K562 (cell line): ENCODE measurements around the gene PLCB3. TPM values are rescaled to one million over a fixed set of nuclear protein-coding genes. Genes with fewer than 3 reads are reported as not detected.

Experiments used
- ATAC-seq: fragments of 200-7000 bp; cut with Tn5 transposase; 3 replicates; pipeline ENCODE4 v1.9.1; 2020; ENCODE audit warnings: moderate library complexity
- BruUV-seq: library from RNA; stranded (reverse); fragments of 400-500 nt; replicated peaks from 2 replicates; lab custom pipeline; 2021; lab: Mats Ljungman, UMichigan
- CTCF ChIA-PET: fragments of 300-600 bp; formaldehyde crosslinking; extraction: SDS; loops from one replicate; lab custom pipeline; 2021; ENCODE audit warnings: low intra/inter-chr PET ratio; lab: Yijun Ruan, JAX
- POLR2A ChIA-PET: fragments of 300-600, 350-650 bp; sonication (Branson Sonifier 250); formaldehyde crosslinking; extraction: SDS; loops from one replicate; lab custom pipeline; 2021; ENCODE audit warnings: antibody characterized with exemption, inconsistent platforms; lab: Yijun Ruan, JAX
- DNase-seq, 4 experiments: peaks; one replicate each; pipeline versions ENCODE4 v3.0.0 to v3.0.0-alpha.2; 2011 to 2018; ENCODE audit warnings: low spot score in 3 of 4, mixed read lengths in 3 of 4; ENCODE audit errors: extremely low read depth in 1 of 4
- FAIRE-seq: peaks from 2 replicates; lab custom pipeline; 2011; peaks lifted over from hg19 to GRCh38; lab: Jason Lieb, UNC
- H2AFZ ChIP-seq: 2 replicates; pipeline ENCODE4 v1.6.0; 2011; ENCODE audit warnings: low read depth, low read length, control low read depth, inconsistent platforms
- H3K27ac ChIP-seq: fragments of 200-600 bp; 3 replicates; pipeline ENCODE4 v1.8.0; 2011; ENCODE audit warnings: low read depth, mild to moderate bottlenecking, control low read depth, inconsistent platforms, low read length, moderate library complexity, mixed read lengths; ENCODE audit errors: extremely low read depth
- H3K27me3 ChIP-seq, 2 experiments: fragments of 300-600 bp in 1 of 2; 2 replicates in 1 of 2; 3 replicates in 1 of 2; pipeline versions ENCODE4 v1.6.0 to v1.8.0; 2011; ENCODE audit warnings: inconsistent platforms in 2 of 2, low read length in 2 of 2, mild to moderate bottlenecking in 1 of 2, mixed read lengths in 1 of 2, moderate library complexity in 1 of 2; ENCODE audit not compliant: control insufficient read depth in 2 of 2, insufficient read depth in 2 of 2
- H3K36me3 ChIP-seq: fragments of 300-600 bp; 3 replicates; pipeline ENCODE4 v1.8.0; 2011; ENCODE audit warnings: mild to moderate bottlenecking, low read length, inconsistent platforms; ENCODE audit not compliant: control insufficient read depth, insufficient read depth
- H3K4me1 ChIP-seq, 2 experiments: fragments of 200-600 bp in 1 of 2; replicated peaks in 1 of 2; 2 replicates in 1 of 2; 3 replicates in 1 of 2; pipeline versions ENCODE4 v1.5.1 to v1.8.0; 2011; ENCODE audit warnings: inconsistent platforms in 2 of 2, low read length in 2 of 2, mild to moderate bottlenecking in 1 of 2, mixed read lengths in 1 of 2, moderate library complexity in 1 of 2; ENCODE audit not compliant: control insufficient read depth in 2 of 2, insufficient read depth in 2 of 2
- H3K4me2 ChIP-seq: 2 replicates; pipeline ENCODE4 v1.6.1; 2011; ENCODE audit warnings: low read length, control low read depth, inconsistent platforms, mixed read lengths; ENCODE audit not compliant: insufficient read depth
- H3K4me3 ChIP-seq: fragments of 200-600 bp; sonication (generic), shearing (Covaris generic); 2 replicates; pipeline ENCODE4 v1.5.1; 2016; ENCODE audit warnings: control low read depth, inconsistent platforms
- H3K79me2 ChIP-seq: fragments of 200-600 bp; 3 replicates; pipeline ENCODE4 v1.8.0; 2011; ENCODE audit warnings: low read length, inconsistent platforms; ENCODE audit not compliant: control insufficient read depth, insufficient read depth
- H3K9ac ChIP-seq, 2 experiments: 2 replicates each; pipeline versions ENCODE4 v1.6.0 to v1.6.1; 2011; ENCODE audit warnings: low read depth in 2 of 2, low read length in 2 of 2, control low read depth in 1 of 2, inconsistent platforms in 1 of 2, mild to moderate bottlenecking in 1 of 2, mixed read lengths in 1 of 2; ENCODE audit not compliant: insufficient read depth in 1 of 2
- H3K9me1 ChIP-seq: one replicate; pipeline ENCODE4 v1.6.0; 2011; ENCODE audit warnings: inconsistent platforms, mild to moderate bottlenecking, low read length, moderate library complexity; ENCODE audit not compliant: control insufficient read depth, insufficient read depth
- H3K9me3 ChIP-seq: replicated peaks from 2 replicates; pipeline ENCODE4 v1.5.1; 2011; ENCODE audit warnings: low read depth, low read length, inconsistent platforms; ENCODE audit not compliant: control insufficient read depth, insufficient read depth
- H4K20me1 ChIP-seq: replicated peaks from 2 replicates; pipeline ENCODE4 v1.6.1; 2011; ENCODE audit warnings: low read length, inconsistent platforms, mixed read lengths; ENCODE audit not compliant: control insufficient read depth, insufficient read depth
- BRD9 ChIP-seq: fragments of 450-650 bp; IDR thresholded peaks from 2 replicates; pipeline ENCODE4 v1.6.1; 2018; ENCODE audit warnings: low read depth; ENCODE audit not compliant: partially characterized antibody
- ETV6 ChIP-seq, 3 experiments: fragments of 150-350 bp in 1 of 3; sonication (generic) in 1 of 3; formaldehyde crosslinking in 1 of 3; IDR thresholded peaks; 2 replicates each; pipeline versions ENCODE4 v1.6.1 to v1.8.0; 2014 to 2022; ENCODE audit warnings: borderline replicate concordance in 2 of 3, low read depth in 2 of 3, antibody characterized with exemption in 1 of 3, low read length in 1 of 3, mild to moderate bottlenecking in 1 of 3, missing genetic modification reagents in 1 of 3
- KDM1A ChIP-seq, 2 experiments: fragments of 450-650 bp; IDR thresholded peaks; 2 replicates each; pipeline ENCODE4 v1.6.1; 2016; ENCODE audit warnings: mild to moderate bottlenecking in 2 of 2
- KLF13 ChIP-seq: fragments of 450-650 bp; IDR thresholded peaks from 2 replicates; pipeline ENCODE4 v1.6.1; 2016; ENCODE audit warnings: missing genetic modification characterization, low read depth, mild to moderate bottlenecking, missing compliant biosample characterization, moderate library complexity, borderline replicate concordance
- MTA3 ChIP-seq: fragments of 450-650 bp; formaldehyde crosslinking; IDR thresholded peaks from 2 replicates; pipeline ENCODE4 v1.6.1; 2017; ENCODE audit warnings: mild to moderate bottlenecking, borderline replicate concordance
- NR2C2 ChIP-seq, 2 experiments: fragments of 200-800 bp in 1 of 2; sonication (Bioruptor generic) in 1 of 2; sonication (generic) in 1 of 2; formaldehyde crosslinking in 1 of 2; IDR thresholded peaks; 2 replicates each; pipeline versions ENCODE4 v1.6.1 to v1.8.0; 2016 to 2022; ENCODE audit warnings: mild to moderate bottlenecking in 1 of 2, missing compliant biosample characterization in 1 of 2, missing genetic modification characterization in 1 of 2, missing genetic modification reagents in 1 of 2
- SMARCA4 ChIP-seq: fragments of 450-650 bp; IDR thresholded peaks from 2 replicates; pipeline ENCODE4 v1.6.1; 2016
- TAF7 ChIP-seq: fragments of 450-650 bp; IDR thresholded peaks from 2 replicates; pipeline ENCODE4 v1.6.1; 2016; ENCODE audit warnings: missing genetic modification characterization, missing compliant biosample characterization
- YBX1 ChIP-seq: fragments of 450-650 bp; IDR thresholded peaks from 2 replicates; pipeline ENCODE4 v1.7.1; 2016; ENCODE audit warnings: mild to moderate bottlenecking
- ZNF212 ChIP-seq: fragments of 450-650 bp; formaldehyde crosslinking; IDR thresholded peaks from 2 replicates; pipeline ENCODE4 v1.4.0; 2020; ENCODE audit warnings: mild to moderate bottlenecking
- ZNF766 ChIP-seq: fragments of 200-800 bp; sonication (Bioruptor generic); conservative IDR thresholded peaks from 2 replicates; pipeline ENCODE4 v1.6.1; 2016; ENCODE audit warnings: missing genetic modification characterization, missing compliant biosample characterization
- WGBS: fragments of 100-300 bp; shearing (Covaris generic); methylation state at CpG from one replicate; pipeline ENCODE4 v1.1.6; 2016; ENCODE audit warnings: low coverage, mixed read lengths; ENCODE audit not compliant: insufficient coverage; ENCODE audit errors: missing lambda C conversion rate; 5-methylcytosine and 5-hydroxymethylcytosine counted together
- in situ Hi-C: fragments of 300-500 bp; cut with MboI; formaldehyde crosslinking; loops from 4 replicates; pipeline ENCODE4 v1.15.0; 2018; ENCODE audit warnings: inconsistent platforms, mixed read lengths
- intact Hi-C: fragments of 100-400 bp; cut with micrococcal nuclease; formaldehyde crosslinking; loops from 2 replicates; pipeline ENCODE4 v1.14.2; 2022
- polyA plus RNA-seq, 8 experiments: library from polyadenylated mRNA; depleted of rRNA in 4 of 8; stranded (reverse) in 5 of 8; unstranded in 3 of 8; fragments of >200 nt; fragmentation: Nextera tagmentation in 2 of 8; fragmentation: Illumina TruSeq in 1 of 8; extraction: Ambion mirVana in 2 of 8; extraction: Trizol in 1 of 8; gene quantifications; 2 replicates each; pipeline versions ENCODE4 v1.2.1 to v1.2.3, GENCODE V29; 2011 to 2014; ENCODE audit warnings: inconsistent platforms in 1 of 8, missing spikeins in 1 of 8
- total RNA-seq, 7 experiments: library from RNA; depleted of rRNA in 6 of 7; stranded (reverse); fragments of >200 nt in 6 of 7; fragmentation: Illumina TruSeq in 2 of 7; extraction: Trizol in 2 of 7; gene quantifications; 2 replicates each; pipeline versions ENCODE4 v1.2.1 to v1.2.3, GENCODE V29; 2011 to 2021; ENCODE audit warnings: low replicate concordance in 1 of 7
- TF ChIP-seq, protein P1 (sequence below): fragments of 450-650 bp; IDR thresholded peaks from 2 replicates; pipeline ENCODE4 v1.6.1; 2018; ENCODE audit not compliant: partially characterized antibody
- TF ChIP-seq, protein P2 (sequence below): fragments of 250-450 bp; sonication (Bioruptor Pico); IDR thresholded peaks from 2 replicates; pipeline ENCODE4 v1.8.0; 2021; ENCODE audit warnings: moderate library complexity, mild to moderate bottlenecking, inconsistent platforms
- TF ChIP-seq, protein P3 (sequence below): sonication (generic); formaldehyde crosslinking; IDR thresholded peaks from 2 replicates; pipeline ENCODE4 v1.4.0; 2020; ENCODE audit warnings: mild to moderate bottlenecking, missing genetic modification reagents

The PLCB3 gene
- total and polyA plus RNA-seq, 9 of the 15 experiments (the other 6 are each of a cell fraction or from before 2014, with no cell fraction given) = 0.31 to 44.8 (median 14.6) TPM

DNA sequence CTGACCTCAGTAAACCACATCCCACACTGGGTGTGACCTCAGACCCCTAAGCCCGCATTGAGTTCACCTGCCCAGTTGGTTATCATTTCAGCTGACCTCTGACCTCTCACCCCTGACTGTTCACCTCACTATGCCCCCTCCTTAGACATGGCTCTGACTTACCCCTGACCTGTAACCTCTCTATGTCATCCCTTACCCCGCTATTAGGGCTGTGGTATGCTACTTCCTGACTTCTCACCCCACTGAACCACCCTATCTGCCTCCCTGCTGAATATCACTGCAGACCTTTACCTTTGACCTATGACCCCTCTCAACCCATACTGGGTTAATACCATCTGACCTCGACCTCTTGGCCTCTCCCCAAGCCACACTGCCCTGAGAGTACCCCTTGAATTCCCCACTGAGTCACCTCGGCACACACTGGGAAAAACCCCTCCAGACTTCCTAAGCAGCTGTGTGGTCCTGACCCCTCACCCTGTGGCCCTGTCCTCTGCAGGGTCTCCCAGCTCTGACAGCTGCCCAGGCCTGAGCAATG is 8.3 kb downstream of the PLCB3 start:
- Histone ChIP-seq H3K79me2 (no peaks in the 10 kb centered on the region), H2AFZ (no peak overlapping the region), H3K27ac (no peak overlapping the region), H3K4me2 (no peak overlapping the region), H3K36me3 (peaks cover 92% of the 10 kb centered on the region), H3K4me3 (no peak overlapping the region), H3K9me1 (no peaks in the 10 kb centered on the region), H3K27me3 (no peaks in the 10 kb centered on the region), H4K20me1 (0 out of 2 replicates have a peak, but pooled peaks cover 4% of the 10 kb centered on the region), H3K9ac (no peak overlapping the region), H3K4me1 (peaks cover 0 to 57% of the 10 kb centered on the region in 2 experiments; a peak in 2 of 5 replicates), H3K9me3 (no peaks in the 10 kb centered on the region)
- FAIRE-seq = no peak
- CTCF ChIA-PET = no interaction called here
- intact Hi-C loops = no loop called here
- no TSS peak for BruUV-seq
- DNase-seq = peak in 2 of 4 experiments; percentile 24 to 36
- WGBS = 60% methylated on average over 4 of the region's 4 CpGs
- ATAC-seq = no peak; the same call in 2 of the 3 replicates
- POLR2A ChIA-PET = no interaction called here
- in situ Hi-C loops = no loop called here
- no peak for TF ChIP-seq TAF7 (tag)
- TF ChIP-seq, protein P1, sequence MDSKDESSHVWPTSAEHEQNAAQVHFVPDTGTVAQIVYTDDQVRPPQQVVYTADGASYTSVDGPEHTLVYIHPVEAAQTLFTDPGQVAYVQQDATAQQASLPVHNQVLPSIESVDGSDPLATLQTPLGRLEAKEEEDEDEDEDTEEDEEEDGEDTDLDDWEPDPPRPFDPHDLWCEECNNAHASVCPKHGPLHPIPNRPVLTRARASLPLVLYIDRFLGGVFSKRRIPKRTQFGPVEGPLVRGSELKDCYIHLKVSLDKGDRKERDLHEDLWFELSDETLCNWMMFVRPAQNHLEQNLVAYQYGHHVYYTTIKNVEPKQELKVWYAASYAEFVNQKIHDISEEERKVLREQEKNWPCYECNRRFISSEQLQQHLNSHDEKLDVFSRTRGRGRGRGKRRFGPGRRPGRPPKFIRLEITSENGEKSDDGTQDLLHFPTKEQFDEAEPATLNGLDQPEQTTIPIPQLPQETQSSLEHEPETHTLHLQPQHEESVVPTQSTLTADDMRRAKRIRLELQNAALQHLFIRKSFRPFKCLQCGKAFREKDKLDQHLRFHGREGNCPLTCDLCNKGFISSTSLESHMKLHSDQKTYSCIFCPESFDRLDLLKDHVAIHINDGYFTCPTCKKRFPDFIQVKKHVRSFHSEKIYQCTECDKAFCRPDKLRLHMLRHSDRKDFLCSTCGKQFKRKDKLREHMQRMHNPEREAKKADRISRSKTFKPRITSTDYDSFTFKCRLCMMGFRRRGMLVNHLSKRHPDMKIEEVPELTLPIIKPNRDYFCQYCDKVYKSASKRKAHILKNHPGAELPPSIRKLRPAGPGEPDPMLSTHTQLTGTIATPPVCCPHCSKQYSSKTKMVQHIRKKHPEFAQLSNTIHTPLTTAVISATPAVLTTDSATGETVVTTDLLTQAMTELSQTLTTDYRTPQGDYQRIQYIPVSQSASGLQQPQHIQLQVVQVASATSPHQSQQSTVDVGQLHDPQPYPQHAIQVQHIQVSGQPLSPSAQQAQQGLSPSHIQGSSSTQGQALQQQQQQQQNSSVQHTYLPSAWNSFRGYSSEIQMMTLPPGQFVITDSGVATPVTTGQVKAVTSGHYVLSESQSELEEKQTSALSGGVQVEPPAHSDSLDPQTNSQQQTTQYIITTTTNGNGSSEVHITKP = no peak
- TF ChIP-seq, protein P2, sequence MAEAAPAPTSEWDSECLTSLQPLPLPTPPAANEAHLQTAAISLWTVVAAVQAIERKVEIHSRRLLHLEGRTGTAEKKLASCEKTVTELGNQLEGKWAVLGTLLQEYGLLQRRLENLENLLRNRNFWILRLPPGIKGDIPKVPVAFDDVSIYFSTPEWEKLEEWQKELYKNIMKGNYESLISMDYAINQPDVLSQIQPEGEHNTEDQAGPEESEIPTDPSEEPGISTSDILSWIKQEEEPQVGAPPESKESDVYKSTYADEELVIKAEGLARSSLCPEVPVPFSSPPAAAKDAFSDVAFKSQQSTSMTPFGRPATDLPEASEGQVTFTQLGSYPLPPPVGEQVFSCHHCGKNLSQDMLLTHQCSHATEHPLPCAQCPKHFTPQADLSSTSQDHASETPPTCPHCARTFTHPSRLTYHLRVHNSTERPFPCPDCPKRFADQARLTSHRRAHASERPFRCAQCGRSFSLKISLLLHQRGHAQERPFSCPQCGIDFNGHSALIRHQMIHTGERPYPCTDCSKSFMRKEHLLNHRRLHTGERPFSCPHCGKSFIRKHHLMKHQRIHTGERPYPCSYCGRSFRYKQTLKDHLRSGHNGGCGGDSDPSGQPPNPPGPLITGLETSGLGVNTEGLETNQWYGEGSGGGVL = no peak
- TF ChIP-seq KDM1A (IDR thresholded peaks at IDR 0.05) = peak; percentile 89 to 95; a peak in 3 of 4 replicates
- no peak for TF ChIP-seq BRD9
- no peak for TF ChIP-seq ZNF212 (CRISPR knock-in tag)
- peak; percentile 96 for TF ChIP-seq NR2C2 (CRISPR knock-in tag; IDR thresholded peaks at IDR 0.05)
- peak; percentile 97 for TF ChIP-seq NR2C2 (tag; IDR thresholded peaks at IDR 0.05)
- no peak for TF ChIP-seq ETV6 (IDR thresholded peaks at IDR 0.05; ENCODE audit: borderline replicate concordance in 1 of 2, low read depth in 2 of 2, low read length in 1 of 2)
- TF ChIP-seq ETV6 (CRISPR knock-in tag; IDR thresholded peaks at IDR 0.05; ENCODE audit: borderline replicate concordance) = no peak
- TF ChIP-seq, protein P3, sequence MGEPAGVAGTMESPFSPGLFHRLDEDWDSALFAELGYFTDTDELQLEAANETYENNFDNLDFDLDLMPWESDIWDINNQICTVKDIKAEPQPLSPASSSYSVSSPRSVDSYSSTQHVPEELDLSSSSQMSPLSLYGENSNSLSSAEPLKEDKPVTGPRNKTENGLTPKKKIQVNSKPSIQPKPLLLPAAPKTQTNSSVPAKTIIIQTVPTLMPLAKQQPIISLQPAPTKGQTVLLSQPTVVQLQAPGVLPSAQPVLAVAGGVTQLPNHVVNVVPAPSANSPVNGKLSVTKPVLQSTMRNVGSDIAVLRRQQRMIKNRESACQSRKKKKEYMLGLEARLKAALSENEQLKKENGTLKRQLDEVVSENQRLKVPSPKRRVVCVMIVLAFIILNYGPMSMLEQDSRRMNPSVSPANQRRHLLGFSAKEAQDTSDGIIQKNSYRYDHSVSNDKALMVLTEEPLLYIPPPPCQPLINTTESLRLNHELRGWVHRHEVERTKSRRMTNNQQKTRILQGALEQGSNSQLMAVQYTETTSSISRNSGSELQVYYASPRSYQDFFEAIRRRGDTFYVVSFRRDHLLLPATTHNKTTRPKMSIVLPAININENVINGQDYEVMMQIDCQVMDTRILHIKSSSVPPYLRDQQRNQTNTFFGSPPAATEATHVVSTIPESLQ (CRISPR knock-in tag) = no peak
- TF ChIP-seq MTA3 = no peak
- no peak for TF ChIP-seq YBX1
- no peak for TF ChIP-seq ZNF766 (CRISPR knock-in tag)
- no peak for TF ChIP-seq KLF13
- no peak for TF ChIP-seq SMARCA4
